Ovary (tissue), 3 donors: Measurements from ENCODE around the gene ABL1.

Source experiments
- CTCF ChIP-seq, 3 donors: fragments of 450-650 bp in 2 of 3; fragments of 200-600 bp in 1 of 3; IDR thresholded peaks; one replicate each; pipeline versions ENCODE4 v1.5.1 to v1.8.0; 2016 to 2022; ENCODE audit warnings: antibody characterized with exemption in 3 of 3, mild to moderate bottlenecking in 1 of 3
- EP300 ChIP-seq: sonication (generic); formaldehyde crosslinking; IDR thresholded peaks from one replicate; pipeline ENCODE4 v1.6.1; 2017; ENCODE audit warnings: antibody characterized with exemption
- POLR2A ChIP-seq: fragments of 450-650 bp; IDR thresholded peaks from one replicate; pipeline ENCODE4 v1.6.1; 2017; ENCODE audit warnings: antibody characterized with exemption, mild to moderate bottlenecking, moderate library complexity
- donor health status: DM: no; HTN: no; CAD: no.

- TF ChIP-seq CTCF (IDR thresholded peaks at IDR 0.05) (no peak), POLR2A (no peak), EP300 (no peak)
These were observed 42.2 kb downstream of the ABL1 start for GRCh38 chr9:130877300-130877699.
